Uterus (tissue), 4 donors: ENCODE results near the gene GAL. TPM values are rescaled to one million over a fixed set of nuclear protein-coding genes. Genes with fewer than 3 reads are reported as not detected.

ENCODE experiments used
- DNase-seq, 2 donors: peaks; one replicate each; pipeline ENCODE4 v3.0.0-alpha.2; 2019 to 2020
- H3K27ac ChIP-seq, 2 donors: fragments of 200-600 bp; sonication (generic); 1 replicate in 1 of 2; 2 replicates in 1 of 2; pipeline ENCODE4 v1.5.1; 2016 to 2018
- H3K27me3 ChIP-seq, 2 donors: fragments of 200-600 bp; sonication (generic); one replicate each; pipeline ENCODE4 v1.5.1; 2018 to 2019; ENCODE audit warnings: control low read depth in 1 of 2
- H3K36me3 ChIP-seq, 2 donors: fragments of 200-600 bp; sonication (generic); one replicate each; pipeline ENCODE4 v1.5.1; 2019; ENCODE audit warnings: control low read depth in 1 of 2
- H3K4me1 ChIP-seq, 2 donors: fragments of 200-600 bp; sonication (generic); one replicate each; pipeline ENCODE4 v1.5.1; 2018 to 2019; ENCODE audit warnings: control low read depth in 1 of 2
- H3K4me3 ChIP-seq, 2 donors: fragments of 200-600 bp; sonication (generic); 1 replicate in 1 of 2; 2 replicates in 1 of 2; pipeline ENCODE4 v1.5.1; 2018 to 2019; ENCODE audit warnings: mild to moderate bottlenecking in 1 of 2
- H3K9me3 ChIP-seq, 2 donors: fragments of 200-600 bp; sonication (generic); one replicate each; pipeline ENCODE4 v1.5.1; 2019; ENCODE audit warnings: control low read depth in 1 of 2
- CTCF ChIP-seq, 4 experiments: fragments of 200-600 bp in 2 of 4; fragments of 450-650 bp in 2 of 4; sonication (generic) in 2 of 4; IDR thresholded peaks; one replicate each; pipeline ENCODE4 v1.5.1; 2016 to 2019; ENCODE audit warnings: antibody characterized with exemption in 4 of 4, mild to moderate bottlenecking in 2 of 4, moderate library complexity in 1 of 4
- POLR2A ChIP-seq, 2 donors: fragments of 450-650 bp; IDR thresholded peaks; one replicate each; pipeline ENCODE4 v1.6.1; 2016; ENCODE audit warnings: antibody characterized with exemption in 2 of 2, mild to moderate bottlenecking in 1 of 2, moderate library complexity in 1 of 2
- intact Hi-C: fragments of 100-400 bp; cut with DNase I; formaldehyde crosslinking; loops from one replicate; pipeline ENCODE4 v1.15.1; 2023; ENCODE audit warnings: low total_unique reads
- total RNA-seq, 4 donors: library from RNA; depleted of rRNA in 3 of 4; stranded (reverse); fragments of >200 nt in 3 of 4; gene quantifications; one replicate each; pipeline versions ENCODE4 v1.1.0 to v1.2.4, GENCODE V29; 2014 to 2023
- donor health status: DM: yes; HTN: yes; CAD: no.

Gene GAL
- total RNA-seq, 4 donors from 2014 or later, result 0.41 TPM; not detected in 3

GRCh38 chr11:68704887-68705286, 20.5 kb downstream of the GAL start:
- H3K4me1 ChIP-seq, result no peaks in the 10 kb centered on the region
- H3K27me3 ChIP-seq, result no peaks in the 10 kb centered on the region
- H3K9me3 ChIP-seq, result no peaks in the 10 kb centered on the region
- intact Hi-C loops, result no loop called here
- H3K27ac ChIP-seq, result no peak overlapping the region
- no peak overlapping the region for H3K4me3 ChIP-seq
- TF ChIP-seq POLR2A (IDR thresholded peaks at IDR 0.05) (no peak), CTCF (IDR thresholded peaks at IDR 0.05) (no peak)
- DNase-seq, result no peak
- H3K36me3 ChIP-seq, result no peaks in the 10 kb centered on the region

DNA sequence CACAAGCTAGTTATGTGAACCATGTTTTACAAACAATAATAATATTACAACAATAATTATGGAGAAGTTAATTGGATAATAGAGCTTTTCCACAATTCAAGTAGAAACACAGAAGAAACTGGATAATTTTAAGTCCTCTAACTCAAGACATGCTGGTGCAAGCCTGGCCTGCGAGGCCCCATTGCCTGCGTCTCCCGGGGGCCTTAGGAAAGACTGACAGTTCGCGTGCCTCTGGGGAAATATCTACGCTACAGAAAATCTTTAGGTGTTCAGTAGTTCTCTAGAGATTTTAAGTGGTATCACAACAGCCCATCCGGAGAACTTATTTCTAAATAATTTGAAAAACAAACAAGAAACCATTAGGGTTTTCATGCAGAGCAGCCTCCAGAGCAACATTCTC, 23.2 kb downstream of the GAL start:
- TF ChIP-seq POLR2A (IDR thresholded peaks at IDR 0.05), result no peak
- TF ChIP-seq CTCF (IDR thresholded peaks at IDR 0.05), result no peak
- H3K27me3 ChIP-seq, result no peaks in the 10 kb centered on the region
- no peaks in the 10 kb centered on the region for H3K9me3 ChIP-seq
- H3K4me1 ChIP-seq, result no peaks in the 10 kb centered on the region
- no peak overlapping the region for H3K27ac ChIP-seq
- intact Hi-C loops, result no loop called here
- H3K4me3 ChIP-seq, result no peak overlapping the region
- H3K36me3 ChIP-seq, result no peaks in the 10 kb centered on the region
- no peak for DNase-seq

GRCh38 chr11:68709062-68709461, 24.7 kb downstream of the GAL start:
- no peak for DNase-seq
- Histone ChIP-seq H3K27me3 (no peaks in the 10 kb centered on the region), H3K4me1 (no peaks in the 10 kb centered on the region), H3K9me3 (no peaks in the 10 kb centered on the region), H3K36me3 (no peaks in the 10 kb centered on the region), H3K27ac (no peak overlapping the region), H3K4me3 (no peak overlapping the region)
- intact Hi-C loops, result no loop called here
- no peak for TF ChIP-seq CTCF (IDR thresholded peaks at IDR 0.05)
- no peak for TF ChIP-seq POLR2A (IDR thresholded peaks at IDR 0.05)

DNA sequence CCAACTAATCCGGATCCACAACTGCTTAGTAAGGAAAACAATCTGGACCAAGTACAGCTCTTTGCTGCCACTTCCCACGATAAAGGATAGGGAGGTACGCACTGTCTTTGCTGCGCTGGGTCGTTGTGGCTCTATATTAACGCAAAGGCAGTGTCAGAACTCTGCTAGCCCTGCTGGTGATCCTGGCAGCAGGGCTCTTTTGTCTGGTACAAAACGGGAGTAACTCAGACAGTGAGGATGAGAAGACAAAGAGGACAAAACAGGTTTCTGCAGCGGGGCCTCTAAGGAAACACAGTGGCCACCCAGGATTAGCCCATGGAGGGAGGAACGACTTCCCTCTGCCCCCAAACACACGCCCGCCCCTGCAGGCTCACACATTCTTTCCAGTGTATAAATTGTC, 26.1 kb downstream of the GAL start:
- intact Hi-C loops, result no loop called here
- Histone ChIP-seq H3K9me3 (no peaks in the 10 kb centered on the region), H3K4me1 (no peaks in the 10 kb centered on the region), H3K36me3 (no peaks in the 10 kb centered on the region), H3K27me3 (no peaks in the 10 kb centered on the region), H3K27ac (no peak overlapping the region), H3K4me3 (no peak overlapping the region)
- no peak for DNase-seq
- no peak for TF ChIP-seq POLR2A (IDR thresholded peaks at IDR 0.05)
- TF ChIP-seq CTCF (IDR thresholded peaks at IDR 0.05), result no peak

DNA sequence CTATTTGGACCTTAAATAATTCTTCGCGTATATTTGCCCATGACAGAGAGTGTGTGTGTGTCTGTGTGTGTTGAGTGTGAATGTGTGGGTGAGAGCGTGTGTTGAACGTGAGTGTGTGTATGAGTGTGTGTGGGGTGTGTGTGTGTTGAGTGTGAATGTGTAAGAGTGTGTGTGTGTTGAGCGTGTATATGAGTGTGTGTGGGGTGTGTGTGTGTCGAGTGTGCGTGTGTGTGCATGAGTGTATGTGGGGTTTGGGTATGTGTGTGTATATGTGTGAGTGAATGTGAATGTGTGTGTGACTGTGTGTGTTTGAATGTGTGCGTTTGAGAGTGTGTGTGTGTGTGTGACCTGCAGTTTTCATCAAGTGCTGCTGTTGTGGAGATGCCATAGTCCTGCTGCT, 26.8 kb downstream of the GAL start:
- no peak for DNase-seq
- no peaks in the 10 kb centered on the region for H3K36me3 ChIP-seq
- H3K27ac ChIP-seq, result no peak overlapping the region
- no peaks in the 10 kb centered on the region for H3K4me1 ChIP-seq
- intact Hi-C loops, result no loop called here
- no peaks in the 10 kb centered on the region for H3K27me3 ChIP-seq
- TF ChIP-seq CTCF (IDR thresholded peaks at IDR 0.05) (no peak), POLR2A (IDR thresholded peaks at IDR 0.05) (no peak)
- no peak overlapping the region for H3K4me3 ChIP-seq
- H3K9me3 ChIP-seq, result no peaks in the 10 kb centered on the region
